Stimulated activated naive CD8-positive, alpha-beta T cell treated with anti-CD3 and anti-CD28 coated beads, Interleukin-15, amount 100 ng/mL, for 72 hours (primary cell): Measurements from ENCODE around the gene C1orf159.
"Not testable (repeated sequence)": the region's sequence is repeated elsewhere in the genome, so short reads cannot be mapped to it uniquely, and the experiment has no call there.

Source experiments
- ATAC-seq: fragments of 150-1000 bp; cut with Tn5 transposase; 2 replicates; pipeline ENCODE4 v1.10.0; 2021; ENCODE audit warnings: mild to moderate bottlenecking, moderate library complexity
- DNase-seq, 2 donors: peaks; one replicate each; pipeline ENCODE4 v3.0.0; 2021 to 2022
- H3K27ac Mint-ChIP-seq, 2 donors: one replicate each; pipeline ENCODE4 v1.8.0; 2022; ENCODE audit warnings: mild to moderate bottlenecking in 2 of 2, mixed read lengths in 2 of 2, moderate library complexity in 2 of 2
- H3K27me3 Mint-ChIP-seq: one replicate; pipeline ENCODE4 v1.8.0; 2022; ENCODE audit warnings: mixed read lengths
- H3K4me1 Mint-ChIP-seq: one replicate; pipeline ENCODE4 v1.8.0; 2022; ENCODE audit warnings: mild to moderate bottlenecking, mixed read lengths
- H3K4me3 Mint-ChIP-seq, 2 donors: one replicate each; pipeline ENCODE4 v1.8.0; 2022; ENCODE audit warnings: mild to moderate bottlenecking in 2 of 2, mixed read lengths in 2 of 2, moderate library complexity in 1 of 2
- H3K9me3 Mint-ChIP-seq, 2 donors: one replicate each; pipeline ENCODE4 v1.8.0; 2022; ENCODE audit warnings: mixed read lengths in 2 of 2

Gene C1orf159

DNA sequence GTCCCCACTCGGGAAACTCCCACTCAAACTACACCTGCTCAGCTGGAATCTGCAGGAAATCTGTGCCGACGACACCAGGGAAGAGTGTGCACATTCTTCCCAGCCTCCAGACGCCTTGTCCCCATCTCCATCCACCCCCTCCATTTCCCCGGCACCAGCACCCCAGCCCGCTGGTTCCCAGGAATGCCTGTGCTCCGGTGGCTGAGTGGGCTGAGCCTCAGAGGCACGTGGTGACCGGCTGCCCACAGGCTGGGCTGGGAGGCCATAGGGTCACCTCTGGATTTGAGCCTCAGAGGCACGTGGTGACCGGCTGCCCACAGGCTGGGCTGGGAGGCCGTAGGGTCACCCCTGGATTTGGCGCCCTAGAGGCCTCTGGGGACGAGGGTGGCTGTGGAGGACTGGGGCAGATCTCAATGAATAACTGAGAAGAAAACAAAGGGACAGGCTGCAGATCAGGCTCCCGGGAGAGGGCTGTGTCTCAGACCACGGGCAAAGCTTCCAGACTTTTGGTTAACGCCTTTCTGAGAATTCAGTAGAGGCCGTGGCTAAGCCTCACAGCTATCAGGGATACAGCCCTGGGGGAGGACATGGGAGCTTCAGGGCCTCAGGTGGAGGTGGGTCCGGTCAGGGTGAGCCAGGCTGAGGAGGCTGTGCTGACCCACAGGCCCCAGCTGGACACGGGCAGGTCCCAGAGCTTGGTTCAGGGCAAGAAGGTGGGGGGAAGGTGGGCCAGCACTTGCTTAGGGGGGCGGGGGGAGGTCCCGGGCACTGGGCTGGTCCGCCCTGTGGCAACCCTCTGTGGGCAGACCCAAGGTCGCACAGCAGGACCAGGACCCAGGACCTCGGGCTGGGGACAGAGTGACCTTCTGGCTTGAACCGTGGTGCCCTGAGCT lies 40.5 kb upstream of the C1orf159 start:
- Mint-ChIP-seq H3K27me3 (no peaks in the 10 kb centered on the region), H3K27ac (no peak overlapping the region), H3K4me1 (peaks cover 14% of the 10 kb centered on the region), H3K4me3 (peak overlapping the region; percentile 53 to 78), H3K9me3 (peaks cover 20 to 26% of the 10 kb centered on the region in 2 donors)
- no peak for DNase-seq
- ATAC-seq, result no peak

- DNase-seq (no peak), ATAC-seq (no peak)
- peaks cover 20 to 26% of the 10 kb centered on the region in 2 donors for H3K9me3 Mint-ChIP-seq
- H3K27me3 Mint-ChIP-seq, result no peaks in the 10 kb centered on the region
- peaks cover 14% of the 10 kb centered on the region for H3K4me1 Mint-ChIP-seq
- H3K4me3 Mint-ChIP-seq, result no peak overlapping the region
- H3K27ac Mint-ChIP-seq, result no peak overlapping the region
These were observed 39.4 kb upstream of the C1orf159 start for GRCh38 chr1:1155258-1155657.

- no peak for DNase-seq
- Mint-ChIP-seq H3K9me3 (peaks cover 20 to 26% of the 10 kb centered on the region in 2 donors), H3K4me3 (no peak overlapping the region), H3K27ac (no peak overlapping the region), H3K4me1 (peaks cover 11% of the 10 kb centered on the region), H3K27me3 (no peaks in the 10 kb centered on the region)
- ATAC-seq, result no peak
These were observed 38.0 kb upstream of the C1orf159 start for GRCh38 chr1:1153874-1154273.

- not testable (repeated sequence) for DNase-seq, H3K27me3 Mint-ChIP-seq, ATAC-seq, H3K4me1 Mint-ChIP-seq, H3K4me3 Mint-ChIP-seq
- Mint-ChIP-seq H3K9me3 (peaks cover 20 to 26% of the 10 kb centered on the region in 2 donors), H3K27ac (peak overlapping the region; percentile 5 to 78)
These were observed 37.3 kb upstream of the C1orf159 start for GRCh38 chr1:1153215-1153614.

- not testable (repeated sequence) for DNase-seq, H3K4me3 Mint-ChIP-seq, ATAC-seq, H3K27me3 Mint-ChIP-seq
- Mint-ChIP-seq H3K9me3 (peaks cover 20 to 26% of the 10 kb centered on the region in 2 donors), H3K4me1 (peaks cover 11% of the 10 kb centered on the region), H3K27ac (peak overlapping the region; percentile 7 to 89)
These were observed 36.5 kb upstream of the C1orf159 start for GRCh38 chr1:1152431-1152830.

DNA sequence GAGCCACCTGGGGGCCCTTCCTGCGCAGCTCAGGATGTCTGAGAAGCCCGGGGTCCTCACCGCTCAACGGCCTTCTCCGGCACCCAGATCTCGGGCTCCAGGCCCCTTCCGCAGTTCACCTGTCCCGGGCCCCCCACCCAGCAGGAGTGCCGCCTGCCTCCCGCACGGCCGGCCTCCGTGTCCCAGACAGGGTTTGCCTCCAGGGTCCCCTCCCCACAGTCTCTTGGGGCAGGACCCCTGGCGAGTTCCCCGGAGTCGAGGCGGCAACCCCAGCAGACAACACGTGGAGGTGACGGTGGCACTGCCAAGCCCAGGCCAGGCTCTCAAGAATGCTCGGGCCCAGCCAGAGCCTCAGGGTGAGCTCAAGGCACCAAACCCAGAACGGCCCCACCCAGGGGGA lies 35.4 kb upstream of the C1orf159 start:
- no peak overlapping the region for H3K4me3 Mint-ChIP-seq
- H3K27ac Mint-ChIP-seq, result no peak overlapping the region
- peaks cover 9% of the 10 kb centered on the region for H3K4me1 Mint-ChIP-seq
- H3K9me3 Mint-ChIP-seq, result peaks cover 20 to 26% of the 10 kb centered on the region in 2 donors
- ATAC-seq, result no peak
- no peaks in the 10 kb centered on the region for H3K27me3 Mint-ChIP-seq
- DNase-seq, result no peak

DNA sequence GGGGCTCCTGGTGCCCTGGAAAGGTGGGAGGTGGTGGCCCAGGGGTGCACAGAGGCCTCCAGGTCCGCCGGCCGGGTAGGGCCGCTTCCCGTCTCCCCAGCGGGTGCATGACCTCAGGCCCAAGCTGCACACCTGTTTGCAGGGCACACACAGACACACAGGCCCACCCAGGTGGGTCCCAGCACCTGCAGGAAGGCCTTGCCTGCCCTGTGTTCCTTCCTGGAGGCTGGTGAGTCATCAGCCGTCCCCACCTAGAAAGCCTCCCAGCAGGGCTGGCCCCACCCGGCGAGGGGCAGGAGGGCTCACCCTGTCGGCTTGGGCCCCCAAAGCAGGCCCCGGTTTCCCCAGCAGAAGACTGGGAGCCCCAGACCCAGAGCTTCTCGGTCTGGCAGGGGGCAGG lies 34.2 kb upstream of the C1orf159 start:
- ATAC-seq, result peak; percentile 15
- Mint-ChIP-seq H3K27ac (no peak overlapping the region), H3K4me1 (peaks cover 21% of the 10 kb centered on the region), H3K4me3 (no peak overlapping the region), H3K27me3 (no peaks in the 10 kb centered on the region), H3K9me3 (peaks cover 20 to 26% of the 10 kb centered on the region in 2 donors)
- no peak for DNase-seq

DNA sequence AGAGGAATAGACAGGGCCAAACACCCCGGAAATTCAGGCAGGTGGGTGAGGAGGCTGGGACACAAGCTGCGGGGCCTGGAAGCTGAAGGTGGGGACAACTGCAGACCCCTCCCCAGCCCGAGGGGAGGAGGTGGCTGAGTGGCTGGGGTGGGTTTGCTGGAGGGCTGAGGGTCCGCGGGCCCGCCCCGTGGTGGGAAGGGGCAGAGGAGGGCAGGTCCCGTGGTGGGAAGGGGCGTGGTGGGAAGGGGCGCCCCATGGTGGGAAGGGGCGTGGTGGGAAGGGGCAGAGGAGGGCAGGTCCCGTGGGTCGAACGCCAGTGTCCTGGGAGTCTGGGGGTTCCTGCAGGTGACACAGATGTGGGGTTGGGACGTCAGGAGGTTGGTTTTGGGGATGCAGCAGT lies 33.5 kb upstream of the C1orf159 start:
- Mint-ChIP-seq H3K4me3 (no peak overlapping the region), H3K27me3 (no peaks in the 10 kb centered on the region), H3K27ac (peak overlapping the region; percentile 20 to 80), H3K4me1 (peaks cover 25% of the 10 kb centered on the region), H3K9me3 (peaks cover 20 to 25% of the 10 kb centered on the region in 2 donors)
- ATAC-seq, result peak; percentile 2
- no peak for DNase-seq

DNA sequence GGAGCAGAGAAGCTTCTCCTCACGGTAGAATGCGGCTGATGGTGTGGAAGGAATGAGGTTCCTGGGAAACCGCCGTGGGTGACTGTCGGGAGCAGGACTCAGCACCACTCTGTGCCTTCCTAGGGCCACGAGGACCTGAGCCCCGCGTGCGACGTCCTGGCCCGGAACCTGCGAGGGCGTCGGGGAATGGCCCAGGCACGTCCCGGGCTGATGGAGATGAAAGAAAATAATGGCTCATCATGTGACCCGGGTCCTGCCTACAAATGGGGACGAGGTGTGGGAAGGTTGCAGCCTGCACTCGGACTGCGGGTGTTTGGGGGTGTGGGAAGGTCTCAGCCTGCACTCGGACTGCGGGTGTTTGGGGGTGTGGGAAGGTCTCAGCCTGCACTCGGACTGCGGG lies 32.7 kb upstream of the C1orf159 start:
- H3K27ac Mint-ChIP-seq, result no peak overlapping the region
- no peak for ATAC-seq
- peaks cover 15 to 17% of the 10 kb centered on the region in 2 donors for H3K9me3 Mint-ChIP-seq
- H3K4me3 Mint-ChIP-seq, result no peak overlapping the region
- peaks cover 34% of the 10 kb centered on the region for H3K4me1 Mint-ChIP-seq
- no peak for DNase-seq
- H3K27me3 Mint-ChIP-seq, result no peaks in the 10 kb centered on the region

GRCh38 chr1:1148061-1148460 lies 32.2 kb upstream of the C1orf159 start:
- Mint-ChIP-seq H3K4me1 (peaks cover 39% of the 10 kb centered on the region), H3K9me3 (peaks cover 10 to 12% of the 10 kb centered on the region in 2 donors), H3K27ac (no peak overlapping the region), H3K27me3 (no peaks in the 10 kb centered on the region), H3K4me3 (no peak overlapping the region)
- ATAC-seq (no peak), DNase-seq (no peak)

DNA sequence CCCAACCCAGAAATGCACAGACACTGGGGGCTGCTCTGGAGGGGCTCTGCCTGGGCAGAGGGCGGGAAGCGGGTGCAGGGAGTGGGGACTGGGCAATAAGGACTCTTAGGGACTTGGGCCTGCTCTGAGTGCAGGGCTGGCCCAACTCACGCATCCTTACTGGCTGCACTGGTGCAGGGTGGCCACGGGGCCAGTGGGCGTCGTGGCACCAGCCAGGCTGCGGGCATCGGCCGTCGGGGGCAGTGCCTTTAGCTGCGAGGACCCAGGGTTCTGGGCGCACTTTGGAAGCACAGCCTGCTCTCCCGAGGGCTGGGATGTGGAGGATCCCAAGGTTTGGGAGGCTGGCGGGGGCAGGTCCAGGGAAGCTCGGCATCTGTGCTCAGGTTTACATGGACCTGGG lies 30.7 kb upstream of the C1orf159 start:
- H3K27ac Mint-ChIP-seq, result peak overlapping the region in 1 of 2 donors; percentile 37
- no peaks in the 10 kb centered on the region for H3K9me3 Mint-ChIP-seq
- no peak for ATAC-seq
- H3K4me1 Mint-ChIP-seq, result peaks cover 54% of the 10 kb centered on the region
- no peak overlapping the region for H3K4me3 Mint-ChIP-seq
- no peaks in the 10 kb centered on the region for H3K27me3 Mint-ChIP-seq
- no peak for DNase-seq

DNA sequence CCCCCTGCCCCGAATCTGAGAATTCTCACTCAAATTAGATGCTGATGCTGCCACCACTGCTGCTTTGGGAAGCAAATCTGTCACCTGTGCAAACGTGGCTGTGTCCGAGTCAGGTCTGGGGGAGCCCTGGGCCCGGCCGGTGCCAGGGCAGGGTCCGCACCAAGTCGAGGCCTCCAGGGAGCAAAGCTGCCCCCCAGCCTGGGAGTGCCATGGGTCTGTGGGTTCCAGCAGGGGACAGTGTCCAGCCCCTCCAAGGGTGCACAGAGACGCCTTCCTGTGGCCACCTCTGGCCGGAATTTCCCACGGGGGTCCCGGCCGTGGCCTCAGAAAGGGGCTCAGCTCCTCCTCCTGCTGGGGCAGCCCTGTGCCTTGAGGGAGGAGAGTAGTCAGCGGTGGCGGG lies 30.1 kb upstream of the C1orf159 start:
- no peak for ATAC-seq
- H3K27me3 Mint-ChIP-seq, result no peaks in the 10 kb centered on the region
- no peaks in the 10 kb centered on the region for H3K9me3 Mint-ChIP-seq
- peaks cover 57% of the 10 kb centered on the region for H3K4me1 Mint-ChIP-seq
- H3K27ac Mint-ChIP-seq, result peak overlapping the region in 1 of 2 donors; percentile 92
- H3K4me3 Mint-ChIP-seq, result peak overlapping the region in 1 of 2 donors; percentile 61
- DNase-seq, result no peak

DNA sequence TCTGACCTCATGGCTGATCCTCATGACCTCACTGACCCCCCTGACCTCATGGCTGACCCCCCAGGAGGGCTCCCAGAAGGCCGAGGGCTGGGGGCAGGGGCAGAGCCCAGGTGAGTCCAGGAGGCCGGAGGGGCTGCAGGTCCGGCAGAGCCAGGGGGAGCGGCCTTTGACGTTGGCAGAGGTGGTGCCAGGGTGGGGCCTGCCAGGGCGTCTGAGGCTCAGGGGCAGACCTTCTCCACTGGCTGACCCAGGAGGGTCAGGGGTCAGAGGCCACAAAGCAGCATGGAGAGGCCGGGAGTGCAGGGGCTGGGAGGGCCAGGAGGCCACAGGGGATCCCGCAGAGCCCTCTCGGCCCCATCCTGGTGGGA lies 29.6 kb upstream of the C1orf159 start:
- DNase-seq (no peak), ATAC-seq (no peak)
- Mint-ChIP-seq H3K9me3 (no peaks in the 10 kb centered on the region), H3K4me1 (peaks cover 57% of the 10 kb centered on the region), H3K27me3 (no peaks in the 10 kb centered on the region), H3K4me3 (peak overlapping the region; percentile 71 to 86), H3K27ac (peak overlapping the region; percentile 93 to 98)

- peak overlapping the region; percentile 98 to 99 for H3K27ac Mint-ChIP-seq
These were observed 29.1 kb upstream of the C1orf159 start for GRCh38 chr1:1144843-1145546.

DNA sequence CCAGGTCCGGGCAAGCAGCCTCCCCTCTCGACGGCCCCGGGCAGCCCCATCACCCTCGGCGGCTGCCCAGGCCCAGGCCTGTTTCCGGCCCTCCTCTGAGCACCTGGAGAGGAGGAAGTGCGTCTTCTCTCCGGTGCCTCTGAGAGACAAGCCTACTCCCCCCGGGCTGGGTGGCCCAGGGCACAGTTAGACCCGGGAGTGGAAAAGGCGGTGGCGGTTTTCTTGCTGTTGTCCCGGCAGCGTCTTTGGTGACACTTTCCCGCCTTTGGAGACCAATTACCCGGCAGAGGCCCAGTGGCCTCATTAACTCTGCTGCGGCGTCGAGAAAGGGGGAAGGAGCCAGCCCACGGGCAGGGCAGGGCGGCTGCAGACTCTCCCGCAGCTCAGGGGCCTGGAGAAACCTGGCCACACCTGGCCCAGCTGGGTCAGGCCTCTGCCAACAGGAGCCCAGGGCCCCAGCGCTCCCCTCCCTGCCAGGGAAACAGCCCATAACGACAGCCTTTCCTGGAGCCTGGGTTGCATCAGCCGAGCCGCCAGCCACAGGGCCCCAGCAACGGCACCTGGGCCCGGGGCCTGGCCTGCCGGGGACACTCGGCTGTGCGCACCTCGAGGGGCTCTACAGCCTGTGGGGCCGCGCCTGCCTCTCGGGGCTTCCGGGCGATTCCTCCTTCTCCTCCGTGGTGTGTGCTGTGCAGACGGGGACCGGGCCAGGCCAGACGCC lies 28.4 kb upstream of the C1orf159 start:
- peak; percentile 89 for ATAC-seq
- Mint-ChIP-seq H3K27me3 (no peaks in the 10 kb centered on the region), H3K4me3 (peak overlapping the region; percentile 80 to 86), H3K4me1 (peaks cover 57% of the 10 kb centered on the region), H3K27ac (peak overlapping the region; percentile 98 to 99), H3K9me3 (no peaks in the 10 kb centered on the region)
- peak; percentile 70 to 92 for DNase-seq

More at GRCh38 chr1:1144843-1145546, 29.1 kb upstream of the C1orf159 start:
- H3K27me3 Mint-ChIP-seq, result no peaks in the 10 kb centered on the region
- H3K9me3 Mint-ChIP-seq, result no peaks in the 10 kb centered on the region
- ATAC-seq (no peak), DNase-seq (no peak)
- H3K4me3 Mint-ChIP-seq, result peak overlapping the region; percentile 80 to 86
- H3K4me1 Mint-ChIP-seq, result peaks cover 57% of the 10 kb centered on the region
